HepG2 (cell line): ENCODE results near the gene MYRFL. TPM values are rescaled to one million over a fixed set of nuclear protein-coding genes. Genes with fewer than 3 reads are reported as not detected.
A peak's percentile ranks its signal among the peaks of the same experiment; 100 is the strongest.

Experiments
- ASH2L ChIP-seq: fragments of 300-600, 200-600 bp; sonication (generic); IDR thresholded peaks from 2 replicates; pipeline ENCODE4 v1.7.0; 2017; ENCODE audit warnings: low read depth, mild to moderate bottlenecking, moderate library complexity, mixed read lengths, low read length; ENCODE audit not compliant: insufficient read length
- BCL6 ChIP-seq: IDR thresholded peaks from 2 replicates; pipeline ENCODE4 v1.6.1; 2016; ENCODE audit warnings: missing genetic modification reagents, missing compliant biosample characterization
- BRCA1 ChIP-seq: sonication (generic); formaldehyde crosslinking; IDR thresholded peaks from 2 replicates; pipeline ENCODE4 v1.4.0; 2020; ENCODE audit warnings: missing genetic modification reagents
- CREM ChIP-seq, 2 experiments: sonication (generic) in 1 of 2; formaldehyde crosslinking in 1 of 2; IDR thresholded peaks; 2 replicates each; pipeline versions ENCODE4 v1.4.0 to v1.6.1; 2016 to 2020; ENCODE audit warnings: antibody characterized with exemption in 1 of 2, mild to moderate bottlenecking in 1 of 2, missing genetic modification reagents in 1 of 2
- FOXM1 ChIP-seq: sonication (generic); formaldehyde crosslinking; IDR thresholded peaks from 2 replicates; pipeline ENCODE4 v1.5.0; 2020; ENCODE audit warnings: missing genetic modification reagents
- HES4 ChIP-seq: sonication (generic); formaldehyde crosslinking; IDR thresholded peaks from 2 replicates; pipeline ENCODE4 v1.9.0; 2021; ENCODE audit warnings: mild to moderate bottlenecking, missing genetic modification reagents, borderline replicate concordance
- JUND ChIP-seq: sonication (generic); formaldehyde crosslinking; IDR thresholded peaks from 2 replicates; pipeline ENCODE4 v1.8.0; 2022; ENCODE audit warnings: mild to moderate bottlenecking, missing genetic modification reagents
- MLXIP ChIP-seq: sonication (generic); formaldehyde crosslinking; IDR thresholded peaks from 2 replicates; pipeline ENCODE4 v1.9.0; 2021; ENCODE audit warnings: missing genetic modification reagents, borderline replicate concordance
- MNT ChIP-seq: fragments of 450-650 bp; IDR thresholded peaks from 2 replicates; pipeline ENCODE4 v1.6.1; 2016
- NCOA5 ChIP-seq: sonication (generic); formaldehyde crosslinking; IDR thresholded peaks from 2 replicates; pipeline ENCODE4 v1.4.0; 2020; ENCODE audit warnings: missing genetic modification reagents
- NRL ChIP-seq: sonication (generic); formaldehyde crosslinking; IDR thresholded peaks from 2 replicates; pipeline ENCODE4 v1.5.0; 2020; ENCODE audit warnings: missing genetic modification reagents, mild to moderate bottlenecking, moderate library complexity, borderline replicate concordance
- POGZ ChIP-seq: sonication (generic); formaldehyde crosslinking; IDR thresholded peaks from 2 replicates; pipeline ENCODE4 v1.4.0; 2020; ENCODE audit warnings: mild to moderate bottlenecking, missing genetic modification reagents
- REL ChIP-seq: sonication (generic); formaldehyde crosslinking; conservative IDR thresholded peaks from 2 replicates; pipeline ENCODE4 v1.8.0; 2022; ENCODE audit warnings: mild to moderate bottlenecking, missing genetic modification reagents, moderate library complexity
- SOX6 ChIP-seq, 2 experiments: fragments of 450-650 bp in 1 of 2; sonication (generic) in 1 of 2; formaldehyde crosslinking in 1 of 2; IDR thresholded peaks; 2 replicates each; pipeline versions ENCODE4 v1.4.0 to v1.6.1; 2017 to 2020; ENCODE audit warnings: antibody characterized with exemption in 1 of 2, mild to moderate bottlenecking in 1 of 2, missing genetic modification reagents in 1 of 2
- SP5 ChIP-seq: IDR thresholded peaks from 2 replicates; pipeline ENCODE4 v1.6.1; 2016; ENCODE audit warnings: low read depth, borderline replicate concordance
- TBL1XR1 ChIP-seq: fragments of 150-350 bp; IDR thresholded peaks from 2 replicates; pipeline ENCODE4 v1.6.1; 2014; ENCODE audit warnings: borderline replicate concordance, low read length; ENCODE audit not compliant: partially characterized antibody
- TBP ChIP-seq: sonication (generic); formaldehyde crosslinking; IDR thresholded peaks from 2 replicates; pipeline ENCODE4 v1.5.0; 2020; ENCODE audit warnings: missing genetic modification reagents
- ZFP1 ChIP-seq: IDR thresholded peaks from 2 replicates; pipeline ENCODE4 v1.6.1; 2016
- ZNF225 ChIP-seq: sonication (generic); formaldehyde crosslinking; IDR thresholded peaks from 2 replicates; pipeline ENCODE4 v1.4.0; 2020; ENCODE audit warnings: mild to moderate bottlenecking, missing genetic modification reagents
- ZNF280D ChIP-seq: sonication (generic); formaldehyde crosslinking; IDR thresholded peaks from 2 replicates; pipeline ENCODE4 v1.5.1; 2020; ENCODE audit warnings: mild to moderate bottlenecking, missing genetic modification reagents
- ZNF44 ChIP-seq: sonication (generic); formaldehyde crosslinking; IDR thresholded peaks from 2 replicates; pipeline ENCODE4 v1.5.1; 2020; ENCODE audit warnings: mild to moderate bottlenecking, missing genetic modification reagents
- ZUFSP ChIP-seq: sonication (generic); formaldehyde crosslinking; IDR thresholded peaks from 2 replicates; pipeline ENCODE4 v1.9.0; 2021; ENCODE audit warnings: missing genetic modification reagents, mild to moderate bottlenecking, borderline replicate concordance
- polyA plus RNA-seq, 8 experiments: library from polyadenylated mRNA; depleted of rRNA in 3 of 8; stranded (reverse) in 7 of 8; unstranded in 1 of 8; fragments of >200 nt; fragmentation: Illumina TruSeq in 4 of 8; extraction: Trizol in 4 of 8; gene quantifications; 2 replicates each; pipeline versions ENCODE4 v1.2.1 to v1.2.3, GENCODE V29; 2011 to 2016; ENCODE audit warnings: low read depth in 4 of 8, missing spikeins in 1 of 8, mixed read lengths in 1 of 8; ENCODE audit not compliant: insufficient read depth in 1 of 8
- total RNA-seq, 5 experiments: library from RNA; depleted of rRNA; stranded (reverse); fragments of >200 nt; fragmentation: Illumina TruSeq; extraction: Trizol; gene quantifications; 2 replicates each; pipeline ENCODE4 v1.2.3, GENCODE V29; 2016; ENCODE audit warnings: low read depth in 1 of 5

Gene MYRFL
- total and polyA plus RNA-seq, 2 of the 13 experiments (the other 11 are each of a cell fraction or from before 2014, with no cell fraction given): 0.09 to 0.11 TPM

- TF ChIP-seq ZNF280D (CRISPR knock-in tag): no peak
- no peak for TF ChIP-seq ASH2L
- no peak for TF ChIP-seq ZFP1
- no peak for TF ChIP-seq SOX6 (IDR thresholded peaks at IDR 0.05)
- peak; percentile 83 for TF ChIP-seq SOX6 (CRISPR knock-in tag; IDR thresholded peaks at IDR 0.05)
- peak; percentile 55; the same call in 1 of the 2 replicates for TF ChIP-seq CREM (IDR thresholded peaks at IDR 0.05)
- no peak for TF ChIP-seq CREM (CRISPR knock-in tag; IDR thresholded peaks at IDR 0.05)
- TF ChIP-seq TBP (CRISPR knock-in tag): no peak
- 0 out of 2 replicates have a peak, but pooled peaks have one; percentile 27 for TF ChIP-seq POGZ (CRISPR knock-in tag)
- peak; percentile 69 for TF ChIP-seq SP5
- TF ChIP-seq NCOA5: no peak
- no peak for TF ChIP-seq MNT
- TF ChIP-seq REL: no peak
- TF ChIP-seq FOXM1: no peak
- no peak for TF ChIP-seq NRL (CRISPR knock-in tag)
- TF ChIP-seq ZUFSP (CRISPR knock-in tag): no peak
- no peak for TF ChIP-seq ZNF44 (CRISPR knock-in tag)
- TF ChIP-seq BCL6 (CRISPR knock-in tag): peak; percentile 100
- TF ChIP-seq BRCA1 (CRISPR knock-in tag): no peak
- no peak for TF ChIP-seq ZNF225 (CRISPR knock-in tag)
- TF ChIP-seq HES4 (CRISPR knock-in tag): no peak
- TF ChIP-seq MLXIP (CRISPR knock-in tag): no peak
- 0 out of 2 replicates have a peak, but pooled peaks have one; percentile 25 for TF ChIP-seq JUND (CRISPR knock-in tag)
- TF ChIP-seq TBL1XR1: peak; percentile 100
Measured at GRCh38 chr12:69925291-69925690, 100.3 kb downstream of the MYRFL start (continued).
